Smooth muscle cell (in vitro differentiated cells): ENCODE measurements around the gene CHMP3. TPM values are rescaled to one million over a fixed set of nuclear protein-coding genes. Genes with fewer than 3 reads are reported as not detected.

Experiments
- DNase-seq: peaks from one replicate; lab custom pipeline; 2025; ENCODE audit not compliant: unreplicated experiment; lab: John Stamatoyannopoulos, UW
- H2AFZ ChIP-seq: fragments of 200-600 bp; sonication (generic); 2 replicates; pipeline ENCODE4 v1.6.0; 2016; ENCODE audit warnings: antibody characterized with exemption, low read depth, mild to moderate bottlenecking
- H3F3A ChIP-seq: fragments of 200-600 bp; sonication (generic); 2 replicates; pipeline ENCODE4 v1.6.0; 2017; ENCODE audit warnings: antibody characterized with exemption, low read depth
- H3K27ac ChIP-seq: fragments of 200-600 bp; sonication (generic); 2 replicates; pipeline ENCODE4 v1.5.1; 2016; ENCODE audit warnings: low read depth, mild to moderate bottlenecking
- H3K27me3 ChIP-seq: fragments of 200-600 bp; sonication (generic); 2 replicates; pipeline ENCODE4 v1.6.1; 2016; ENCODE audit warnings: low read depth, mild to moderate bottlenecking
- H3K36me3 ChIP-seq: fragments of 200-600 bp; sonication (generic); 2 replicates; pipeline ENCODE4 v1.5.1; 2016; ENCODE audit warnings: low read depth
- H3K4me1 ChIP-seq: fragments of 200-600 bp; sonication (generic); 2 replicates; pipeline ENCODE4 v1.5.1; 2016; ENCODE audit warnings: low read depth
- H3K4me2 ChIP-seq: fragments of 200-600 bp; sonication (generic); 2 replicates; pipeline ENCODE4 v1.6.0; 2016; ENCODE audit warnings: mild to moderate bottlenecking
- H3K4me3 ChIP-seq: fragments of 200-600 bp; sonication (generic); 2 replicates; pipeline ENCODE4 v1.5.1; 2016; ENCODE audit warnings: mild to moderate bottlenecking
- H3K79me2 ChIP-seq: fragments of 200-600 bp; sonication (generic); 2 replicates; pipeline ENCODE4 v1.6.0; 2016; ENCODE audit warnings: low read depth, mild to moderate bottlenecking
- H3K9ac ChIP-seq: fragments of 200-600 bp; sonication (generic); 2 replicates; pipeline ENCODE4 v1.6.0; 2016; ENCODE audit warnings: low read depth
- H3K9me3 ChIP-seq: fragments of 200-600 bp; sonication (generic); replicated peaks from 2 replicates; pipeline ENCODE4 v1.5.1; 2016; ENCODE audit warnings: low read depth
- H4K20me1 ChIP-seq: fragments of 200-600 bp; sonication (generic); 2 replicates; pipeline ENCODE4 v1.6.0; 2016; ENCODE audit warnings: low read depth
- WGBS: methylation state at CpG from one replicate; pipeline ENCODE4 v1.1.7; 2016; ENCODE audit warnings: low lambda C conversion rate; 5-methylcytosine and 5-hydroxymethylcytosine counted together
- polyA plus RNA-seq: library from polyadenylated mRNA; unstranded; fragments of >200 nt; fragmentation: Nextera tagmentation; extraction: Ambion mirVana; gene quantifications from 2 replicates; pipeline ENCODE4 v1.2.1, GENCODE V29; 2016
- total RNA-seq: library from RNA; depleted of rRNA; stranded (reverse); fragments of >200 nt; gene quantifications from 2 replicates; pipeline ENCODE4 v1.2.3, GENCODE V29; 2014
- TF ChIP-seq, protein P1 (sequence below): fragments of 200-600 bp; sonication (generic); IDR thresholded peaks from 2 replicates; pipeline ENCODE4 v1.5.1; 2017; ENCODE audit warnings: borderline replicate concordance, mild to moderate bottlenecking, antibody characterized with exemption; ENCODE audit not compliant: insufficient read depth, poor library complexity, severe bottlenecking

CHMP3 gene
- total and polyA plus RNA-seq, 2 experiments from 2014 or later = 41.5 to 42.9 TPM

DNA sequence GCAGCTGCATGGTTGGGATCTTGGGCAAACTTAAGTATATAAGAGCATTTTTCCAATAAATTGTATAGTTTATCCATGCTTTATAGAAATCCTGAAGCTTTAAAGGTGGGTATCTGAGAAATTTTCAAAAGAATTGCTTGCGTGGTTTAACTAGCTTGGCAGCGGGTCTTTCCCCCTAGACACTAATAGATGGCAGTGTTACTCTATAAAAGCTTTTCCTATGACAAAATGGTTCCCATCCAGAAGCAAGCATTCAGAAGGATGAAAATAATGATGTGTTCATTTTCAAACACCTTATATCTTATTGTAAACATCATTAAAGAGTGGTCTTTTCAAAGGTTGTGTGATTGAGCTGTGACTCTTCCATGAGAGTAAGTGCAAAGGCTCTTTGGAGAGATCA lies 76.2 kb downstream of the CHMP3 start:
- Histone ChIP-seq H3K4me2 (no peak overlapping the region), H3K9me3 (no peaks in the 10 kb centered on the region), H4K20me1 (peaks cover 27% of the 10 kb centered on the region), H3K4me1 (no peaks in the 10 kb centered on the region), H3K79me2 (no peaks in the 10 kb centered on the region), H3K4me3 (no peak overlapping the region), H3K27me3 (no peaks in the 10 kb centered on the region), H3K36me3 (peaks cover 65% of the 10 kb centered on the region), H3K27ac (no peak overlapping the region), H3K9ac (no peak overlapping the region), H3F3A (peaks cover 5% of the 10 kb centered on the region), H2AFZ (no peak overlapping the region)
- WGBS = 98% methylated on average over 2 of the region's 2 CpGs
- TF ChIP-seq, protein P1, sequence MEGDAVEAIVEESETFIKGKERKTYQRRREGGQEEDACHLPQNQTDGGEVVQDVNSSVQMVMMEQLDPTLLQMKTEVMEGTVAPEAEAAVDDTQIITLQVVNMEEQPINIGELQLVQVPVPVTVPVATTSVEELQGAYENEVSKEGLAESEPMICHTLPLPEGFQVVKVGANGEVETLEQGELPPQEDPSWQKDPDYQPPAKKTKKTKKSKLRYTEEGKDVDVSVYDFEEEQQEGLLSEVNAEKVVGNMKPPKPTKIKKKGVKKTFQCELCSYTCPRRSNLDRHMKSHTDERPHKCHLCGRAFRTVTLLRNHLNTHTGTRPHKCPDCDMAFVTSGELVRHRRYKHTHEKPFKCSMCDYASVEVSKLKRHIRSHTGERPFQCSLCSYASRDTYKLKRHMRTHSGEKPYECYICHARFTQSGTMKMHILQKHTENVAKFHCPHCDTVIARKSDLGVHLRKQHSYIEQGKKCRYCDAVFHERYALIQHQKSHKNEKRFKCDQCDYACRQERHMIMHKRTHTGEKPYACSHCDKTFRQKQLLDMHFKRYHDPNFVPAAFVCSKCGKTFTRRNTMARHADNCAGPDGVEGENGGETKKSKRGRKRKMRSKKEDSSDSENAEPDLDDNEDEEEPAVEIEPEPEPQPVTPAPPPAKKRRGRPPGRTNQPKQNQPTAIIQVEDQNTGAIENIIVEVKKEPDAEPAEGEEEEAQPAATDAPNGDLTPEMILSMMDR = no peak
- DNase-seq = no peak

DNA sequence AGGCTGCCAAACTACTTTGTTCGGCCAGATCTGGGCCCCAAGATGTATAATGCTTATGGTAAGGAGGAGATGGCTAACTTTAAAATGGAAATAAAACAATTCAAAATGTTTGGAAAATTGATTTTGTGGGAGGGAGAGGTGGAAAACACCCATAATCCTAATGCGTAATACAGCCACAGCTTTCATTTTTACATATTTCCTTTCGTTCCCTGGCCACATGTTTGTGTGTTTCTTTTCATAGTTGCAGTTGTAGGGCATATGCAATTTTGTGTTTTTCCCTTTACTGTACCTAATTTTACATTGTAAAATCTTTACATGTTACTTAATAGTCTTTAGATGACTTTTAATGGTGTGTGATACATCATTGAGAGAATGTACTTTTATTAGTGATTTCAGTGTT lies 77.4 kb downstream of the CHMP3 start:
- Histone ChIP-seq H2AFZ (no peak overlapping the region), H3K4me2 (no peak overlapping the region), H3K36me3 (peaks cover 66% of the 10 kb centered on the region), H3K9me3 (no peaks in the 10 kb centered on the region), H3K4me3 (no peak overlapping the region), H3K79me2 (no peaks in the 10 kb centered on the region), H4K20me1 (peaks cover 38% of the 10 kb centered on the region), H3K27me3 (no peaks in the 10 kb centered on the region), H3K27ac (no peak overlapping the region), H3K4me1 (no peaks in the 10 kb centered on the region), H3F3A (peaks cover under 1% of the 10 kb centered on the region), H3K9ac (no peak overlapping the region)
- WGBS = 100% methylated on average over 3 of the region's 3 CpGs
- TF ChIP-seq, protein P1 = no peak
- no peak for DNase-seq

DNA sequence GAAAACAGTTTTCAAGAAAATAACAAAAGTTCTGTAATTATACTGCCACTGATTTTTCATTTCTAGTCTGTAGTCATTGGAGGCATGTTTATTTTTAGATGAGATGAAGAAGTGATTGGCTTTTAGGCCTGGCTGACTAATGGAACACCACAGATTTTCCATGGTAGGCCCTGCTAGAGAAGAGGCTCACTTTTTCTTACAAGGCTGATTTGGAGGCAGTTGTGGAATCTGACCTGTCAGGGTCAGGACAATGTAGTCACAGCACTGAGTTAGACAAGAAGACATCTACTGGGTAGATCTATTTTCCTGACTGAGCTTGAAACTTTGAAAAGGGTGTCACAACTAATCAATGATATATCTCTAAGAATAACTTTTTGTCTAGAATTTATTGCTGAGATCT lies 78.1 kb downstream of the CHMP3 start:
- H3K36me3 ChIP-seq = peaks cover 67% of the 10 kb centered on the region
- H2AFZ ChIP-seq = no peak overlapping the region
- no peak for DNase-seq
- H3K4me3 ChIP-seq = no peak overlapping the region
- H3F3A ChIP-seq = no peaks in the 10 kb centered on the region
- no peak overlapping the region for H3K27ac ChIP-seq
- H4K20me1 ChIP-seq = peaks cover 45% of the 10 kb centered on the region
- no peak overlapping the region for H3K4me2 ChIP-seq
- no peaks in the 10 kb centered on the region for H3K27me3 ChIP-seq
- no peak overlapping the region for H3K9ac ChIP-seq
- TF ChIP-seq, protein P1 = no peak
- H3K79me2 ChIP-seq = no peaks in the 10 kb centered on the region
- H3K4me1 ChIP-seq = no peaks in the 10 kb centered on the region
- H3K9me3 ChIP-seq = no peaks in the 10 kb centered on the region

DNA sequence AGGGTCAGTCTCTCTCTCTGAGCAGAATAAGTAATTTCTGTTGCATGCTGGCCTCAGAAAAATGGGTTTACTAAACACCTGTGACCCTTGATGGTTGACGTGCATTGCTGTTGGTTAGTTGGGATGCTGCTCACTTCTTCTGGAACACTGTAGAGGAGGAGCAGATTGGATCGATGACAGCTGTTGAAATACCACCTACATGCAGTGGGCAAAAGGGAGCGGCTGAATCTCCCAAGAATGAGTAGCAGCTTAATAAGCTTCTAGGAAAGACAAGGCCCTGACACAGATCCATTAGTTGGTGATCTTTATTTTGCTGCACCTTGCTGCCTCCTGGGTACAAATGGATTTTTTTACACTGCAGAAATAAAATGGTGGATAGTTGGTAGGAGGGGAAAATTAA lies 78.9 kb downstream of the CHMP3 start:
- TF ChIP-seq, protein P1 = no peak
- Histone ChIP-seq H3K4me3 (no peak overlapping the region), H2AFZ (no peak overlapping the region), H3K79me2 (no peaks in the 10 kb centered on the region), H3K9ac (no peak overlapping the region), H4K20me1 (peaks cover 51% of the 10 kb centered on the region), H3K4me1 (no peaks in the 10 kb centered on the region), H3K27ac (no peak overlapping the region), H3K27me3 (no peaks in the 10 kb centered on the region), H3F3A (no peaks in the 10 kb centered on the region), H3K4me2 (no peak overlapping the region), H3K36me3 (peaks cover 66% of the 10 kb centered on the region), H3K9me3 (no peaks in the 10 kb centered on the region)
- no peak for DNase-seq
- WGBS = 95% methylated on average over 3 of the region's 3 CpGs
